H1 (cell line): ENCODE data around the gene RASAL1. TPM values are rescaled to one million over a fixed set of nuclear protein-coding genes. Genes with fewer than 3 reads are reported as not detected.

Experiments
- CTCF ChIA-PET: fragments of 300-600 bp; sonication (Branson Sonifier 250); formaldehyde crosslinking; loops from one replicate; lab custom pipeline; 2021; ENCODE audit not compliant: partially characterized antibody; lab: Charles Lee
- POLR2A ChIA-PET: fragments of 300-600 bp; sonication (Branson Sonifier 250); formaldehyde crosslinking; loops from one replicate; lab custom pipeline; 2021; ENCODE audit warnings: inconsistent platforms; ENCODE audit not compliant: partially characterized antibody; lab: Charles Lee
- DNase-seq, 2 experiments: peaks; one replicate each; pipeline versions ENCODE4 v3.0.0 to v3.0.0-alpha.2; 2010 to 2022; ENCODE audit warnings: low spot score in 2 of 2, low read depth in 1 of 2, mixed read lengths in 1 of 2
- FAIRE-seq: peaks from 2 replicates; lab custom pipeline; 2011; peaks lifted over from hg19 to GRCh38; lab: Jason Lieb, UNC
- H2AFZ ChIP-seq: 2 replicates; pipeline ENCODE4 v1.8.1; 2012; ENCODE audit warnings: low read length, inconsistent platforms
- H2AK5ac ChIP-seq: 2 replicates; pipeline ENCODE4 v1.6.1; 2013; ENCODE audit warnings: low read depth, low read length
- H2BK120ac ChIP-seq: replicated peaks from 2 replicates; pipeline ENCODE3; 2013; ENCODE audit warnings: low read depth, low read length, inconsistent platforms
- H2BK12ac ChIP-seq: 2 replicates; pipeline ENCODE4 v1.6.1; 2013; ENCODE audit warnings: low read depth, low read length
- H2BK15ac ChIP-seq: 2 replicates; pipeline ENCODE4 v1.6.1; 2013; ENCODE audit warnings: low read length
- H2BK20ac ChIP-seq: 2 replicates; pipeline ENCODE4 v1.6.1; 2013; ENCODE audit warnings: low read length
- H2BK5ac ChIP-seq: 2 replicates; pipeline ENCODE4 v1.6.1; 2013; ENCODE audit warnings: low read depth, low read length
- H3K14ac ChIP-seq: 2 replicates; pipeline ENCODE4 v1.6.1; 2013; ENCODE audit warnings: inconsistent platforms; ENCODE audit not compliant: insufficient read length
- H3K18ac ChIP-seq: 2 replicates; pipeline ENCODE4 v1.6.1; 2013; ENCODE audit warnings: low read length; ENCODE audit errors: extremely low read depth
- H3K23ac ChIP-seq: 2 replicates; pipeline ENCODE4 v1.6.1; 2013; ENCODE audit warnings: inconsistent platforms; ENCODE audit not compliant: insufficient read length
- H3K23me2 ChIP-seq: 2 replicates; pipeline ENCODE4 v1.6.1; 2013; ENCODE audit warnings: low read depth, low read length
- H3K27ac ChIP-seq: 2 replicates; pipeline ENCODE4 v1.6.1; 2011; ENCODE audit warnings: low read depth, low read length, inconsistent platforms
- H3K27me3 ChIP-seq, 4 experiments: replicated peaks in 1 of 4; 1 replicate in 1 of 4; 2 replicates in 3 of 4; pipeline versions ENCODE4 v1.6.1 to v1.8.1; 2011 to 2013; ENCODE audit warnings: low read length in 3 of 4, mild to moderate bottlenecking in 3 of 4, inconsistent platforms in 2 of 4, mixed read lengths in 2 of 4, moderate library complexity in 1 of 4; ENCODE audit not compliant: control insufficient read depth in 3 of 4, insufficient read depth in 3 of 4; ENCODE audit errors: extremely low read depth in 1 of 4
- H3K36me3 ChIP-seq, 4 experiments: 2 replicates each; pipeline versions ENCODE4 v1.6.1 to v1.8.1; 2011 to 2013; ENCODE audit warnings: mild to moderate bottlenecking in 4 of 4, low read length in 3 of 4, moderate library complexity in 2 of 4, control low read depth in 1 of 4, inconsistent platforms in 1 of 4; ENCODE audit not compliant: insufficient read depth in 4 of 4, control insufficient read depth in 2 of 4
- H3K4ac ChIP-seq: replicated peaks from 2 replicates; pipeline ENCODE3; 2013; ENCODE audit warnings: low read length, low read depth, mixed read lengths, inconsistent platforms; ENCODE audit not compliant: insufficient read length
- H3K4me1 ChIP-seq, 4 experiments: replicated peaks in 1 of 4; 1 replicate in 1 of 4; 2 replicates in 3 of 4; pipeline versions ENCODE4 v1.6.1 to v1.8.1; 2011 to 2013; ENCODE audit warnings: low read length in 3 of 4, inconsistent platforms in 2 of 4, mixed read lengths in 1 of 4; ENCODE audit not compliant: insufficient read depth in 4 of 4, control insufficient read depth in 3 of 4
- H3K4me2 ChIP-seq, 2 experiments: 2 replicates each; pipeline versions ENCODE4 v1.6.1 to v1.8.1; 2011 to 2013; ENCODE audit warnings: low read depth in 2 of 2, low read length in 2 of 2, control low read depth in 1 of 2, inconsistent platforms in 1 of 2, mild to moderate bottlenecking in 1 of 2; ENCODE audit not compliant: insufficient read depth in 1 of 2
- H3K4me3 ChIP-seq, 4 experiments: fragments of 200-600, 300-600 bp in 1 of 4; sonication (generic), shearing (Covaris generic), sonication (Bioruptor Twin) in 1 of 4; 2 replicates each; pipeline versions ENCODE4 v1.5.1 to v1.8.1; 2011 to 2016; ENCODE audit warnings: low read length in 4 of 4, low read depth in 3 of 4, control low read depth in 2 of 4, inconsistent platforms in 2 of 4, mild to moderate bottlenecking in 2 of 4, mixed read lengths in 1 of 4, moderate library complexity in 1 of 4; ENCODE audit not compliant: insufficient read depth in 2 of 4; ENCODE audit errors: extremely low read depth in 1 of 4
- H3K56ac ChIP-seq: replicated peaks from 2 replicates; pipeline ENCODE3; 2013; ENCODE audit warnings: low read depth, mild to moderate bottlenecking, mixed read lengths, low read length, inconsistent platforms; ENCODE audit not compliant: insufficient read length
- H3K79me1 ChIP-seq: 2 replicates; pipeline ENCODE4 v1.6.1; 2013; ENCODE audit warnings: low read depth, low read length, control low read depth
- H3K79me2 ChIP-seq, 2 experiments: 2 replicates each; pipeline versions ENCODE4 v1.6.1 to v1.8.1; 2012 to 2013; ENCODE audit warnings: low read length in 2 of 2, mild to moderate bottlenecking in 2 of 2, inconsistent platforms in 1 of 2; ENCODE audit not compliant: insufficient read depth in 2 of 2, control insufficient read depth in 1 of 2
- H3K9ac ChIP-seq, 4 experiments: replicated peaks in 1 of 4; 1 replicate in 1 of 4; 2 replicates in 3 of 4; pipeline versions ENCODE4 v1.6.1 to v1.8.1; 2011 to 2013; ENCODE audit warnings: low read depth in 3 of 4, low read length in 3 of 4, control low read depth in 2 of 4, mild to moderate bottlenecking in 2 of 4, moderate library complexity in 2 of 4, inconsistent platforms in 1 of 4; ENCODE audit errors: extremely low read depth in 1 of 4
- H3K9me3 ChIP-seq, 2 experiments: 2 replicates each; pipeline versions ENCODE4 v1.6.1 to v1.8.1; 2012 to 2013; ENCODE audit warnings: mild to moderate bottlenecking in 2 of 2, moderate library complexity in 2 of 2, control low read depth in 1 of 2, inconsistent platforms in 1 of 2, low read depth in 1 of 2, low read length in 1 of 2, mixed read lengths in 1 of 2; ENCODE audit not compliant: insufficient read depth in 2 of 2
- H4K20me1 ChIP-seq, 2 experiments: replicated peaks in 1 of 2; 2 replicates each; pipeline versions ENCODE3 to v1.8.1; 2011 to 2013; ENCODE audit warnings: inconsistent platforms in 2 of 2, low read length in 2 of 2, mild to moderate bottlenecking in 1 of 2; ENCODE audit not compliant: insufficient read depth in 2 of 2, control insufficient read depth in 1 of 2
- H4K5ac ChIP-seq: 2 replicates; pipeline ENCODE4 v1.6.1; 2013; ENCODE audit warnings: low read length, low read depth, mixed read lengths, inconsistent platforms; ENCODE audit not compliant: insufficient read length
- H4K8ac ChIP-seq: 2 replicates; pipeline ENCODE4 v1.8.0; 2013; ENCODE audit warnings: mild to moderate bottlenecking, moderate library complexity, low read length, inconsistent platforms; ENCODE audit not compliant: insufficient read depth; ENCODE audit errors: extremely low read depth
- H4K91ac ChIP-seq: replicated peaks from 2 replicates; pipeline ENCODE3; 2013; ENCODE audit warnings: low read length, mixed read lengths, inconsistent platforms; ENCODE audit not compliant: insufficient read length
- ASH2L ChIP-seq: fragments of 200-600, 300-600 bp; sonication (generic); IDR thresholded peaks from one replicate; pipeline ENCODE4 v1.7.1; 2017; ENCODE audit warnings: low read length
- GTF2F1 ChIP-seq: IDR thresholded peaks from 2 replicates; pipeline ENCODE4 v1.6.1; 2012; ENCODE audit warnings: low read depth, low read length, improper control_type of control experiment, borderline replicate concordance
- RBBP5 ChIP-seq: IDR thresholded peaks from 2 replicates; pipeline ENCODE4 v1.7.1; 2012; ENCODE audit warnings: low read depth, mild to moderate bottlenecking, inconsistent platforms, low read length, moderate library complexity, borderline replicate concordance
- RNF2 ChIP-seq: fragments of 200-900, 300-1000 bp; sonication (generic); IDR thresholded peaks from 2 replicates; pipeline ENCODE4 v1.7.1; 2016; ENCODE audit warnings: borderline replicate concordance, low read depth, mild to moderate bottlenecking, antibody characterized with exemption, low read length; ENCODE audit not compliant: poor library complexity, severe bottlenecking; ENCODE audit errors: missing control alignments
- SAP30 ChIP-seq: fragments of 300-600 bp; sonication (generic); IDR thresholded peaks from 2 replicates; pipeline ENCODE4 v1.7.1; 2012; ENCODE audit warnings: low read length, moderate library complexity, mild to moderate bottlenecking, inconsistent platforms; ENCODE audit not compliant: insufficient read depth, insufficient replicate concordance
- SIN3A ChIP-seq, 2 experiments: IDR thresholded peaks in 1 of 2; conservative IDR thresholded peaks in 1 of 2; 2 replicates each; pipeline ENCODE4 v1.6.1; 2011 to 2012; ENCODE audit warnings: low read length in 2 of 2, improper control_type of control experiment in 1 of 2, low read depth in 1 of 2, mild to moderate bottlenecking in 1 of 2
- WGBS, 2 experiments: shearing (Covaris generic) in 1 of 2; methylation state at CpG; one replicate each; pipeline versions ENCODE4 v1.1.6 to v1.1.7; 2013 to 2015; ENCODE audit warnings: low lambda C conversion rate in 2 of 2, mixed read lengths in 2 of 2, inconsistent platforms in 1 of 2, low coverage in 1 of 2, missing lambda C conversion rate in 1 of 2; ENCODE audit not compliant: insufficient replicate concordance in 2 of 2, insufficient coverage in 1 of 2, insufficient read length in 1 of 2; ENCODE audit errors: extremely low coverage in 1 of 2, missing lambda C conversion rate in 1 of 2; 5-methylcytosine and 5-hydroxymethylcytosine counted together
- polyA plus RNA-seq, 7 experiments: library from polyadenylated mRNA; depleted of rRNA in 3 of 7; stranded (reverse) in 5 of 7; unstranded in 2 of 7; fragments of >200 nt in 5 of 7; fragments of 200-250 nt in 2 of 7; gene quantifications; 1 replicate in 5 of 7; 2 replicates in 1 of 7; 4 replicates in 1 of 7; pipeline versions ENCODE4 v1.2.1 to v1.2.3, GENCODE V29; 2011 to 2013; ENCODE audit warnings: missing spikeins in 2 of 7, mixed read lengths in 2 of 7
- total RNA-seq: library from RNA; stranded (reverse); fragmentation: NEBNext Ultra II Directional; extraction: Animal tissue kit (Norgen Biotek cat#: 25700); gene quantifications from 2 replicates; pipeline ENCODE4 v1.2.1, GENCODE V29; 2021

RASAL1 gene
- total and polyA plus RNA-seq, 2 of the 8 experiments (the other 6 are each of a cell fraction or from before 2014, with no cell fraction given), result 3.7 to 5.0 TPM

DNA sequence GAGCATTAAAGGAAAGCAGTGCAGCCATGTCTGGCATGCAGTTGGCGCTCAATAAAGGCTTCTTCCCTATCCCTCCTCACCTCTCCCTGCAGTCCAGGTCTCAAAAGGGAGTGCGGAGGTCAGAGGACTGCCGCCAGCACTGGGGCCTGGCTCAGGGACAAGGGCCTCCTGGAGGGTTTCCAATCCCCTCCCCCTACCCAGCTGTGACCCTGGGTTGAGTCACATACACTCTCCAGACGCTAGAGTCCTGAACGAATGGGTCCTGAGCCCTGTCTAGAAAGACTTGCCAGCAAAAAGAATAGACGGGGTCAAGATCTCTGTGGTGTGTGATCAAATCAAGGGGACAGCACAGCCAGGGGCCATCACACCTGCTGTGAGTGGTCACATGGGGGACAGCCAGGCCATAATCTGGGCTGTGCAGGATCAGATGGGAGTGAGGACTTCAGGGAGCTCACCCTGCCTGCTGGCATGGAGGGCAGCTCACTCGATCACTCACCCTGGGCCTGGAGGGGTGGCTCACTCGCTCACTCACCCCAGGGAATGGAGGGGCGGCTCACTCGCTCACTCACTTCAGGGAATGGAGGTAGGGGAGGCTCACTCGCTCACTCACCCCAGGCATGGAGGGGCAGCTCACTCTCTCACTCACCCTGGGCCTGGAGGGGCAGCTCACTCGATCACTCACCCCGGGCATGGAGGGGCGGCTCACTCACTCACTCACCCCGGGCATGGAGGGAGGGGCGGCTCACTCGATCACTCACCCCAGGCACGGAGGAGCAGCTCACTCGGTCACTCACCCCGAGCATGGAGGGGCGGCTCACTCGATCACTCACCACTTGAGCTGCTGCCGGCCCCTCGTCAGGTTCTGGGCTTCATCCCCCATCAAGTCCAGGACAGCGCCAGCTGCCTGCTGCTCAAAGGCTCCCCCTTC lies 26.8 kb upstream of the RASAL1 start:
- TF ChIP-seq RNF2, result no peak
- TF ChIP-seq SIN3A (conservative IDR thresholded peaks at IDR 0.05 in 1 of 2, IDR thresholded peaks at IDR 0.05 in 1 of 2; ENCODE audit: low read depth in 1 of 2, low read length in 2 of 2), result peak in 1 of 2 experiments; percentile 42; a peak in 1 of 4 replicates
- TF ChIP-seq GTF2F1, result no peak
- peak; percentile 64; the same call in 1 of the 2 replicates for TF ChIP-seq RBBP5
- peak; percentile 61 for TF ChIP-seq ASH2L
- peak; percentile 38 for TF ChIP-seq SAP30
- Histone ChIP-seq H4K8ac (no peak overlapping the region; the same call in 1 of the 2 replicates), H2BK12ac (no peak overlapping the region), H4K91ac (no peak overlapping the region), H3K9ac (no peak overlapping the region; a peak in 1 of 7 replicates), H3K9me3 (no peaks in the 10 kb centered on the region), H4K5ac (no peak overlapping the region), H3K4me3 (no peak overlapping the region), H3K23me2 (0 out of 2 replicates have a peak, but pooled peaks cover 3% of the 10 kb centered on the region), H3K14ac (no peak overlapping the region), H2BK20ac (no peak overlapping the region), H3K4me1 (peaks cover 5 to 13% (median 9%) of the 10 kb centered on the region in 4 experiments), H3K4ac (no peak overlapping the region), H3K79me2 (no peaks in the 10 kb centered on the region), H2BK15ac (no peak overlapping the region), H2AK5ac (no peak overlapping the region), H3K23ac (no peak overlapping the region), H4K20me1 (peaks cover 16 to 20% of the 10 kb centered on the region in 2 experiments), H3K4me2 (peak overlapping the region; percentile 18 to 37; a peak in 2 of 4 replicates), H3K79me1 (no peaks in the 10 kb centered on the region; the same call in 1 of the 2 replicates), H3K56ac (no peak overlapping the region), H3K18ac (no peak overlapping the region), H2BK5ac (peak overlapping the region; percentile 68), H2AFZ (no peak overlapping the region), H3K36me3 (peaks cover 20 to 52% (median 41%) of the 10 kb centered on the region in 4 experiments; a peak in 7 of 8 replicates), H2BK120ac (no peak overlapping the region), H3K27ac (peak overlapping the region; percentile 39; the same call in 1 of the 2 replicates), H3K27me3 (no peaks in the 10 kb centered on the region)
- DNase-seq (no peak), FAIRE-seq (no peak)
- CTCF ChIA-PET, result interaction anchor here (0.6 to 11.2 kb wide), 9 partner anchors 9 to 257 kb away, joined by 3 to 114 read pairs (median 4); partner anchors contain the start of gene RASAL1
- WGBS, 2 experiments, result 77% methylated on average over 17 of the region's 25 CpGs; no CpG with 5 or more reads in 1 of the 2 experiments
- POLR2A ChIA-PET, result interaction anchor here (0.8 to 4.3 kb wide), 9 partner anchors 8 to 61 kb away, joined by 3 to 28 read pairs (median 4); partner anchors contain the start of genes DDX54 and RITA1
